GM12865 (cell line): ENCODE data around the gene MCF2L2.

Experiments
- DNase-seq: peaks from one replicate; pipeline ENCODE4 v3.0.0; 2010; ENCODE audit warnings: low read depth
- H3K4me3 ChIP-seq: 2 replicates; pipeline ENCODE4 v1.5.1; 2011; ENCODE audit warnings: mild to moderate bottlenecking, low read depth, low read length, control low read depth
- CTCF ChIP-seq: IDR thresholded peaks from 2 replicates; pipeline ENCODE4 v1.5.1; 2011; ENCODE audit warnings: low read length, control low read depth, low read depth, inconsistent platforms; ENCODE audit not compliant: insufficient read depth; ENCODE audit errors: missing control alignments

The MCF2L2 gene

GRCh38 chr3:183193762-183194689 is 234.4 kb downstream of the MCF2L2 start:
- DNase-seq = no peak
- H3K4me3 ChIP-seq = no peak overlapping the region
- no peak for TF ChIP-seq CTCF

- no peak for TF ChIP-seq CTCF
- no peak for DNase-seq
These were observed 235.6 kb downstream of the MCF2L2 start for GRCh38 chr3:183192650-183193300.

GRCh38 chr3:183189641-183190040 is 238.8 kb downstream of the MCF2L2 start:
- no peak for DNase-seq
- TF ChIP-seq CTCF = no peak
- no peak overlapping the region for H3K4me3 ChIP-seq

More at GRCh38 chr3:183192650-183193300, 235.6 kb downstream of the MCF2L2 start:
- H3K4me3 ChIP-seq = no peak overlapping the region

- DNase-seq = peak; percentile 73
- peak; percentile 55 for TF ChIP-seq CTCF
- H3K4me3 ChIP-seq = no peak overlapping the region
These were observed 239.4 kb downstream of the MCF2L2 start for GRCh38 chr3:183188895-183189462.

DNA sequence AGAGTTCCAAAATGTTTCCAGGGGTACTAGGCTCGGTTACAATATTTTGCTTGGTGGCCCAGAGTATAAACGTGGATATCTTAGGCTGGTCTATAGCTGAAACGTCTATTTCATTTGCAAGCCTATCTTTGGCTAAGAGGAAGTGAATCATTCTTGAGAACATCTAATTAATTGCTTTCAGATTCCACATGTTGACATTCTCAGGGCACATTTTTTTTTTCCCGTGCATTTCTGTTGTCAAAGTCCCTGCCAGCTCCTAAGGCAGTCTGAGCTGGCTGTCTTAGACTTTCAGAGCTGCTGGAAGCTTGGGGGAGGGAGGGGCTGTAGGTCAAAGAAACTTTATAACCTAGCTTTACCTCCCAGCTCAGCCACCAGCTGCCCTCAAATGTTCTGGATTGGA is 242.7 kb downstream of the MCF2L2 start:
- no peak for TF ChIP-seq CTCF
- H3K4me3 ChIP-seq = no peak overlapping the region
- no peak for DNase-seq

GRCh38 chr3:183182732-183183610 is 245.4 kb downstream of the MCF2L2 start:
- no peak overlapping the region for H3K4me3 ChIP-seq
- no peak for DNase-seq
- TF ChIP-seq CTCF = no peak
